Progenitor cell of endocrine pancreas (in vitro differentiated cells): ENCODE data around the gene SOX18. TPM values are rescaled to one million over a fixed set of nuclear protein-coding genes. Genes with fewer than 3 reads are reported as not detected.

Source experiments
- DNase-seq: peaks from one replicate; pipeline ENCODE4 v3.0.0; 2021; ENCODE audit warnings: low spot score; ENCODE audit not compliant: unreplicated experiment
- H3K27ac Mint-ChIP-seq: 2 replicates; pipeline ENCODE4 v1.8.0; 2021; ENCODE audit warnings: mild to moderate bottlenecking, moderate library complexity, mixed read lengths
- H3K27me3 Mint-ChIP-seq: 2 replicates; pipeline ENCODE4 v1.8.0; 2021; ENCODE audit warnings: mixed read lengths
- H3K36me3 Mint-ChIP-seq: 2 replicates; pipeline ENCODE4 v1.8.0; 2022; ENCODE audit warnings: mixed read lengths; ENCODE audit not compliant: insufficient read depth
- H3K4me1 Mint-ChIP-seq: 2 replicates; pipeline ENCODE4 v1.8.0; 2021; ENCODE audit warnings: low read depth, mixed read lengths
- H3K4me3 Mint-ChIP-seq: 2 replicates; pipeline ENCODE4 v1.8.0; 2021; ENCODE audit warnings: low read depth, mild to moderate bottlenecking, moderate library complexity, mixed read lengths
- H3K9me3 Mint-ChIP-seq: 2 replicates; pipeline ENCODE4 v1.8.0; 2021; ENCODE audit warnings: low read depth, mixed read lengths
- total RNA-seq: library from RNA; stranded (reverse); gene quantifications from 2 replicates; pipeline ENCODE4 v1.2.1, GENCODE V29; 2021
- TF ChIP-seq, protein P1 (sequence below): fragments of 200-600 bp; sonication (generic); IDR thresholded peaks from one replicate; pipeline ENCODE4 v1.5.0; 2021; ENCODE audit warnings: antibody characterized with exemption, mild to moderate bottlenecking; ENCODE audit not compliant: unreplicated experiment

Gene SOX18
- total RNA-seq, 1 donor from 2014 or later, result not detected

GRCh38 chr20:64050261-64051032 lies 1.0 kb upstream of the SOX18 start:
- TF ChIP-seq, protein P1, sequence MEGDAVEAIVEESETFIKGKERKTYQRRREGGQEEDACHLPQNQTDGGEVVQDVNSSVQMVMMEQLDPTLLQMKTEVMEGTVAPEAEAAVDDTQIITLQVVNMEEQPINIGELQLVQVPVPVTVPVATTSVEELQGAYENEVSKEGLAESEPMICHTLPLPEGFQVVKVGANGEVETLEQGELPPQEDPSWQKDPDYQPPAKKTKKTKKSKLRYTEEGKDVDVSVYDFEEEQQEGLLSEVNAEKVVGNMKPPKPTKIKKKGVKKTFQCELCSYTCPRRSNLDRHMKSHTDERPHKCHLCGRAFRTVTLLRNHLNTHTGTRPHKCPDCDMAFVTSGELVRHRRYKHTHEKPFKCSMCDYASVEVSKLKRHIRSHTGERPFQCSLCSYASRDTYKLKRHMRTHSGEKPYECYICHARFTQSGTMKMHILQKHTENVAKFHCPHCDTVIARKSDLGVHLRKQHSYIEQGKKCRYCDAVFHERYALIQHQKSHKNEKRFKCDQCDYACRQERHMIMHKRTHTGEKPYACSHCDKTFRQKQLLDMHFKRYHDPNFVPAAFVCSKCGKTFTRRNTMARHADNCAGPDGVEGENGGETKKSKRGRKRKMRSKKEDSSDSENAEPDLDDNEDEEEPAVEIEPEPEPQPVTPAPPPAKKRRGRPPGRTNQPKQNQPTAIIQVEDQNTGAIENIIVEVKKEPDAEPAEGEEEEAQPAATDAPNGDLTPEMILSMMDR, result no peak
- no peak overlapping the region for H3K4me3 Mint-ChIP-seq
- no peaks in the 10 kb centered on the region for H3K9me3 Mint-ChIP-seq
- H3K36me3 Mint-ChIP-seq, result no peaks in the 10 kb centered on the region
- H3K27ac Mint-ChIP-seq, result no peak overlapping the region
- DNase-seq, result no peak
- no peaks in the 10 kb centered on the region for H3K4me1 Mint-ChIP-seq
- peaks cover 64% of the 10 kb centered on the region for H3K27me3 Mint-ChIP-seq

- no peak for DNase-seq
Observed at GRCh38 chr20:64049878-64050260, 430 bp upstream of the SOX18 start.

GRCh38 chr20:64048402-64049044 lies 916 bp downstream of the SOX18 start:
- H3K36me3 Mint-ChIP-seq, result no peaks in the 10 kb centered on the region
- peaks cover 68% of the 10 kb centered on the region for H3K27me3 Mint-ChIP-seq
- H3K4me3 Mint-ChIP-seq, result no peak overlapping the region
- no peaks in the 10 kb centered on the region for H3K9me3 Mint-ChIP-seq
- H3K4me1 Mint-ChIP-seq, result no peaks in the 10 kb centered on the region
- no peak for DNase-seq
- TF ChIP-seq, protein P1, result peak; percentile 3
- no peak overlapping the region for H3K27ac Mint-ChIP-seq

More at GRCh38 chr20:64049878-64050260, 430 bp upstream of the SOX18 start:
- Mint-ChIP-seq H3K9me3 (no peaks in the 10 kb centered on the region), H3K27ac (no peak overlapping the region), H3K27me3 (peaks cover 60% of the 10 kb centered on the region), H3K4me1 (no peaks in the 10 kb centered on the region), H3K4me3 (no peak overlapping the region), H3K36me3 (no peaks in the 10 kb centered on the region)
- TF ChIP-seq, protein P1, result no peak

DNA sequence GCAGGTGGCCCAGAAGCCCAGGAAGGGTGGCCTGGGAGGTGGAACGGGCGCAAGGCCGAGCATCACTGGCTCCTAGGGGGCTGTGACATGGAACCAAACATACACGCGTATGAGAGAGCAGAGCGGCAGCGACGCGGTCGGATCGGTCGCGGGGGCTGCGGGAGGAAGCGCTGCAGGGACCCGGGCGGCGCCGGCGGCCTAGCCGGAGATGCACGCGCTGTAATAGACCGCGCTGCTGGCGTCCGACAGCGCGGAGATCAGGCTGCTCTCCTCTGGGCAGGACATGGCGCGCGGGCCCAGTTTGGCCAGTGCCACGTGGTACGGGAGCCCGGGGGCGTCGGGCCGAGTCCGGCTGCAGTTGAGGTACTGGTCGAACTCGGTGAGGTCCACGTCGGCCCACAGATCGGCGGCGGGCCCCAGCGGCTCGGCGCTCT lies 1.5 kb downstream of the SOX18 start:
- TF ChIP-seq, protein P1, result no peak
- peaks cover 65% of the 10 kb centered on the region for H3K27me3 Mint-ChIP-seq
- H3K36me3 Mint-ChIP-seq, result no peaks in the 10 kb centered on the region
- no peak overlapping the region for H3K27ac Mint-ChIP-seq
- no peak overlapping the region for H3K4me3 Mint-ChIP-seq
- DNase-seq, result no peak
- H3K4me1 Mint-ChIP-seq, result no peaks in the 10 kb centered on the region
- H3K9me3 Mint-ChIP-seq, result no peaks in the 10 kb centered on the region

- no peaks in the 10 kb centered on the region for H3K36me3 Mint-ChIP-seq
- DNase-seq, result no peak
- peaks cover 59% of the 10 kb centered on the region for H3K27me3 Mint-ChIP-seq
- no peak overlapping the region for H3K4me3 Mint-ChIP-seq
- H3K4me1 Mint-ChIP-seq, result no peaks in the 10 kb centered on the region
- TF ChIP-seq, protein P1, result no peak
- no peaks in the 10 kb centered on the region for H3K9me3 Mint-ChIP-seq
- no peak overlapping the region for H3K27ac Mint-ChIP-seq
Observed at GRCh38 chr20:64047046-64047389, 2.4 kb downstream of the SOX18 start.
